H1 (cell line): ENCODE results near the gene SPDEF. TPM values are rescaled to one million over a fixed set of nuclear protein-coding genes. Genes with fewer than 3 reads are reported as not detected.

Source experiments
- BRCA1 ChIP-seq: IDR thresholded peaks from 2 replicates; pipeline ENCODE4 v1.6.1; 2012; ENCODE audit warnings: low read depth, low read length, improper control_type of control experiment
- CHD1 ChIP-seq: IDR thresholded peaks from 2 replicates; pipeline ENCODE4 v1.6.1; 2012; ENCODE audit warnings: low read depth, low read length, improper control_type of control experiment
- TAF1 ChIP-seq: IDR thresholded peaks from 2 replicates; pipeline ENCODE4 v1.6.1; 2011; ENCODE audit warnings: mild to moderate bottlenecking, low read depth, low read length
- polyA plus RNA-seq, 7 experiments: library from polyadenylated mRNA; depleted of rRNA in 3 of 7; stranded (reverse) in 5 of 7; unstranded in 2 of 7; fragments of >200 nt in 5 of 7; fragments of 200-250 nt in 2 of 7; gene quantifications; 1 replicate in 5 of 7; 2 replicates in 1 of 7; 4 replicates in 1 of 7; pipeline versions ENCODE4 v1.2.1 to v1.2.3, GENCODE V29; 2011 to 2013; ENCODE audit warnings: missing spikeins in 2 of 7, mixed read lengths in 2 of 7
- total RNA-seq: library from RNA; stranded (reverse); fragmentation: NEBNext Ultra II Directional; extraction: Animal tissue kit (Norgen Biotek cat#: 25700); gene quantifications from 2 replicates; pipeline ENCODE4 v1.2.1, GENCODE V29; 2021
- TF ChIP-seq, protein P1 (sequence below): IDR thresholded peaks from 2 replicates; pipeline ENCODE4 v1.6.1; 2012; ENCODE audit warnings: low read length, inconsistent platforms

SPDEF gene
- total and polyA plus RNA-seq, 2 of the 8 experiments (the other 6 are each of a cell fraction or from before 2014, with no cell fraction given), result 0.15 to 0.30 TPM

DNA sequence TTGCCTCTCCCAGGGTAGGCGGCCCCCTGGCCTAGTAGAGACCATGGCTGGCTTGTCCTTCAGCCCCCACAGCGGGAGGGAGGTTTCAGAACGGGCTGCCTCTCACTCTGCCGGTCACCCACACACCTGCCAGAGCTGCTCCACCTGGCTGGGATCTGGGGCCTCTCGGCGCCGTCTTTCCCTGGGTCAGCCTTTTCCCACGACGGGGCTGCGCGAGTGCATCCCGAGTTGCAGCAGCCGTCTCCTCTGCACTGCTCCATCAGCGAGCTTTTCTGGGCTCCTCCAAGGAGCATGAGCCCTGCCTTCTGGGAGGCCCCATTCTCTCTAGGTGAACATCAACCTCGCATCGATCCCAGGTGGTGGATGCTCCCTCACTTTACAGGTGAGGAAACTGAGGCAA lies 15.9 kb upstream of the SPDEF start (continued):
- no peak for TF ChIP-seq CHD1
- TF ChIP-seq TAF1, result no peak
- TF ChIP-seq, protein P1, sequence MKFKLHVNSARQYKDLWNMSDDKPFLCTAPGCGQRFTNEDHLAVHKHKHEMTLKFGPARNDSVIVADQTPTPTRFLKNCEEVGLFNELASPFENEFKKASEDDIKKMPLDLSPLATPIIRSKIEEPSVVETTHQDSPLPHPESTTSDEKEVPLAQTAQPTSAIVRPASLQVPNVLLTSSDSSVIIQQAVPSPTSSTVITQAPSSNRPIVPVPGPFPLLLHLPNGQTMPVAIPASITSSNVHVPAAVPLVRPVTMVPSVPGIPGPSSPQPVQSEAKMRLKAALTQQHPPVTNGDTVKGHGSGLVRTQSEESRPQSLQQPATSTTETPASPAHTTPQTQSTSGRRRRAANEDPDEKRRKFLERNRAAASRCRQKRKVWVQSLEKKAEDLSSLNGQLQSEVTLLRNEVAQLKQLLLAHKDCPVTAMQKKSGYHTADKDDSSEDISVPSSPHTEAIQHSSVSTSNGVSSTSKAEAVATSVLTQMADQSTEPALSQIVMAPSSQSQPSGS, result no peak
- no peak for TF ChIP-seq BRCA1
